GM12801 (cell line): Measurements from ENCODE around the gene RTCB.

ENCODE experiments used
- CTCF ChIP-seq: IDR thresholded peaks from one replicate; pipeline ENCODE4 v1.5.1; 2011; ENCODE audit warnings: control low read depth; ENCODE audit not compliant: insufficient read length; ENCODE audit errors: extremely low read depth

Gene RTCB

GRCh38 chr22:32395107-32395506 is 16.9 kb downstream of the RTCB start:
- no peak for TF ChIP-seq CTCF

DNA sequence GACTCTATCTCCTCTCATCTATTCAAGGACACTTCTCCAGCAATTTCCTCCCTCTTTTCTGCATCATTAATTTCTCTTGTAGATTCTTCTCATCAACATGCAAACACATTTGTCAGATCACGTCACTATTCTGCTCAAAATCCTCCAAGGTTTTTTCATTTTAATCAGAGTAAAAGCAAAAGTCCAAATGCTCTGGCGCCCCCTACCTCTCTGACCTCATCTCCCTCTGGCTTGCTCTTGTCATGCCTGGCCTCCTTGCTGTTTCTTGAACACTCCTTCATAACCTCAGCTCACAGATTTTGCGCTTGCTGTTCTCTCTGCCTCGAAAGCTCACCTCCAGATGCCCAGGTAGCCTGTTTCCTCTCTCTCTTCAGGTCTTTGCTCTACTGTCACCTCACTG is 22.4 kb downstream of the RTCB start:
- no peak for TF ChIP-seq CTCF

GRCh38 chr22:32385681-32386080 is 26.4 kb downstream of the RTCB start:
- TF ChIP-seq CTCF = no peak

GRCh38 chr22:32380991-32381390 is 31.1 kb downstream of the RTCB start:
- no peak for TF ChIP-seq CTCF

DNA sequence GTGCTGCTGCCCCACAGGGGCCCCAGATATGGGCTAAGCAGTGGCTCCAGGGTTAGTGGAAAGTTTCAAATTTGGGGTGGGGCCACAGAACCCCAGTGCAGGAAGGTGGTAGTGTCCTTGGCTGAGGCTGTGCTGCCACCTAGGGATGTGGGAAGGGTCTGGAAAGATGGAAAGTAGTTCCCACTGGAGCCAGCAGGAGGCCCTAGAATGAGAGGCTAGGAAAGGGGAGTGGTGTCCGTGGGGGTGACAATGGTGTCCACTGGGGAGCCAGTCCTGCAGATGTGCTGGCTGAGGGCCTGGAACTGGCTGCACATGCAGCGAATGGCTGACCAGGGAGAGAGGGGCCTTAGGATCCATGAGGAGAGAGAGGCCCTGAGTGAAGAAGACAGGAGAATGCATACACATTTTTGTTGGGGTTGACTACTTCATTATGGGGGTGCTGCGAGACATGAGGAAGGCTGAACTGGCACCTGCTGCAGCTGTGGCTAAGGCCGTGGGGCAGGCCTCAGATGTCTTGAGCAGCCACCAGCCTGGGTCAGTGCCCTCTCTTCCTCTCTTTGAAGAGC is 33.3 kb downstream of the RTCB start:
- TF ChIP-seq CTCF = no peak

DNA sequence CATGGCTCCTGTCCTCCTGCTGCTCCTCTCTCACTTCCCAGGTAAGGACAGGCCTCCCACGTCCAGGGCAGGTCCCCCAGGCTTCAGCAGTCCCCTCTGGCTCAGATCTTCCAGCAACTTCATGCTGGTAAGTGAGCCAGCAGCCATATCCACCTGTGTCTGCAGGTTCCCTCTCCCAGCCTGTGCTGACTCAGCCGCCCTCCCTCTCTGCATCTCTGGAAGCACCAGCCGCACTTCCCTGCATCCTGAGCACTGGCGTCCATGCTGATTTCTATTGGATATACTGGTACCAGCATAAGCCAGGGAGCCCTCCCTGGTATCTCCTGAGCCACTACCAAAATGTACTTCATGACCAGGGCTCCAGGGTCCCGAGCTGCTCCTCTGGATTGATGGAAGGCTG is 35.4 kb downstream of the RTCB start:
- no peak for TF ChIP-seq CTCF

DNA sequence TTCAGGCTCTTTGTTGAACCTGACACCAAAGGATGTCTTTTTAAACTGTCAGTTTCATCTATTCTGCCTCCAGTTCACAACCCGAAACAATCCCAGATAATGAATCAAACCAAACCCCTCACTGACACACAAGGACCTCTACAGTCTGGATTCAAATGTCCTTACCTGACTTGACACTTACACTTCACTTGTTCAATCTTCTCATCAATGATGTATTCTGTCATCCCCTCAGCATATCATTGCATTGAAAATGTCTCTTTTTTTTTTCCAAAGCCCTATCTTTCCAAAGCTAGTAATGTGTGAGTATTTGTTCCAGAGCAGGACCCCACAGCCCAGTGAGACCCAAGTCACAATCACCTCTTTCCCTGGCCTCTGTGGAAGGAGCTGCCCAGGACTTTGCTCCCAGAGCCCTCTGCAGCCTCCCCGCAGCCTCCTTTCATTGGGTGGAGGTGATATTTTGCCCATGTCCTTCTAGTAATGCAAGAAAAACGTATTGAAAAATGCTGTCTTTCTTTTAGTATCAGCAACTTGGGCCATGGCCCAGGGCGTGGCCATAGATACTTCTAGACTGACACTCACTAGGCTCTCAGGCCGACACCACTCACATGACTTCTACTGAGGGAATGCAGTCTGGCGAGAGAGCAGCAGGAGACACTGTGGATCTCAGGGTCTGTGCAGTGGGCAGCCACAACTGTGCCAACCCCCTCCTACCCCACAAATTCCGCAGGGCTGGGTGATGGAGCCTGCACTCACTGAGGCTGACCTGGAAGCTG is 36.2 kb downstream of the RTCB start:
- no peak for TF ChIP-seq CTCF
